GM12878 (cell line): ENCODE data around the gene CD2BP2. TPM values are rescaled to one million over a fixed set of nuclear protein-coding genes. Genes with fewer than 3 reads are reported as not detected.
A peak's percentile ranks its signal among the peaks of the same experiment; 100 is the strongest.

Experiments
- ATAC-seq: fragments of 200-7000 bp; cut with Tn5 transposase; 3 replicates; pipeline ENCODE4 v1.9.1; 2020; ENCODE audit warnings: mild to moderate bottlenecking, moderate library complexity
- BruUV-seq: library from RNA; stranded (reverse); fragments of 400-500 nt; replicated peaks from 2 replicates; lab custom pipeline; 2021; lab: Mats Ljungman, UMichigan
- CTCF ChIA-PET: fragments of 300-600 bp; sonication (Branson Sonifier 250); formaldehyde crosslinking; extraction: SDS; loops from one replicate; lab custom pipeline; 2021; ENCODE audit warnings: inconsistent platforms; lab: Yijun Ruan, JAX
- POLR2A ChIA-PET: fragments of 350-600 bp; formaldehyde crosslinking; extraction: SDS; loops from one replicate; lab custom pipeline; 2021; ENCODE audit warnings: inconsistent platforms; lab: Charles Lee
- RAD21 ChIA-PET: fragments of 300-600 bp; sonication (Branson Sonifier 250); formaldehyde crosslinking; loops from one replicate; lab custom pipeline; 2023; ENCODE audit warnings: antibody characterized with exemption; ENCODE audit not compliant: unreplicated experiment; lab: Charles Lee
- SMC1A ChIA-PET: fragments of 300-600 bp; sonication (Branson Sonifier 250); formaldehyde crosslinking; loops from one replicate; lab custom pipeline; 2023; ENCODE audit not compliant: unreplicated experiment, uncharacterized antibody; lab: Charles Lee
- DNase-seq: peaks from one replicate; pipeline ENCODE4 v3.0.0-alpha.2; 2011; ENCODE audit warnings: low read depth, low spot score
- FAIRE-seq: peaks from 3 replicates; lab custom pipeline; 2011; peaks lifted over from hg19 to GRCh38; lab: Jason Lieb, UNC
- H2AFZ ChIP-seq: 2 replicates; pipeline ENCODE4 v1.6.0; 2011; ENCODE audit warnings: low read depth, low read length, control low read depth; ENCODE audit not compliant: control insufficient read depth
- H3K27ac ChIP-seq: 2 replicates; pipeline ENCODE4 v1.5.1; 2011; ENCODE audit warnings: control low read depth; ENCODE audit not compliant: control insufficient read depth, insufficient read depth
- H3K27me3 ChIP-seq, 2 experiments: replicated peaks in 1 of 2; 2 replicates each; pipeline versions ENCODE4 v1.6.0 to v1.6.1; 2011; ENCODE audit warnings: low read length in 1 of 2; ENCODE audit not compliant: control insufficient read depth in 2 of 2, insufficient read depth in 2 of 2
- H3K36me3 ChIP-seq, 2 experiments: 2 replicates each; pipeline ENCODE4 v1.5.1; 2011; ENCODE audit warnings: low read length in 1 of 2; ENCODE audit not compliant: control insufficient read depth in 2 of 2, insufficient read depth in 2 of 2
- H3K4me1 ChIP-seq: 2 replicates; pipeline ENCODE4 v1.6.1; 2011; ENCODE audit warnings: mild to moderate bottlenecking, low read length, moderate library complexity, mixed read lengths; ENCODE audit not compliant: control insufficient read depth, insufficient read depth
- H3K4me2 ChIP-seq: 2 replicates; pipeline ENCODE4 v1.6.0; 2011; ENCODE audit warnings: control low read depth; ENCODE audit not compliant: control insufficient read depth, insufficient read depth
- H3K4me3 ChIP-seq: fragments of 200-600 bp; sonication (generic); 2 replicates; pipeline ENCODE4 v1.5.1; 2016
- H3K79me2 ChIP-seq: 2 replicates; pipeline ENCODE4 v1.6.0; 2011; ENCODE audit warnings: low read length; ENCODE audit not compliant: control insufficient read depth, insufficient read depth
- H3K9ac ChIP-seq: 2 replicates; pipeline ENCODE4 v1.8.0; 2011; ENCODE audit warnings: low read length, control low read depth, mixed read lengths; ENCODE audit not compliant: control insufficient read depth, insufficient read depth
- H3K9me3 ChIP-seq: replicated peaks from 3 replicates; pipeline ENCODE4 v1.5.1; 2011; ENCODE audit warnings: mild to moderate bottlenecking, low read length; ENCODE audit not compliant: control insufficient read depth, insufficient read depth
- H4K20me1 ChIP-seq: 2 replicates; pipeline ENCODE4 v1.6.0; 2011; ENCODE audit not compliant: control insufficient read depth, insufficient read depth
- BCL3 ChIP-seq: IDR thresholded peaks from 2 replicates; pipeline ENCODE4 v1.6.1; 2011; ENCODE audit warnings: borderline replicate concordance, low read depth, mild to moderate bottlenecking, moderate library complexity, low read length; ENCODE audit not compliant: insufficient read depth, poor library complexity, severe bottlenecking
- CBX3 ChIP-seq: fragments of 200-600 bp; sonication (generic); IDR thresholded peaks from 2 replicates; pipeline ENCODE4 v1.6.1; 2016; ENCODE audit warnings: low read depth, borderline replicate concordance
- CHD4 ChIP-seq: fragments of 200-600 bp; sonication (generic); IDR thresholded peaks from 2 replicates; pipeline ENCODE4 v1.6.1; 2016; ENCODE audit warnings: mild to moderate bottlenecking
- E4F1 ChIP-seq: fragments of 450-650 bp; IDR thresholded peaks from 2 replicates; pipeline ENCODE4 v1.6.1; 2018; ENCODE audit warnings: borderline replicate concordance, mild to moderate bottlenecking; ENCODE audit not compliant: partially characterized antibody
- EP300 ChIP-seq, 2 experiments: fragments of 150-350 bp in 1 of 2; IDR thresholded peaks; 2 replicates each; pipeline ENCODE4 v1.6.1; 2011 to 2012; ENCODE audit warnings: low read depth in 2 of 2, low read length in 2 of 2, borderline replicate concordance in 1 of 2, improper control_type of control experiment in 1 of 2, inconsistent platforms in 1 of 2; ENCODE audit not compliant: control insufficient read depth in 1 of 2
- FOXM1 ChIP-seq: IDR thresholded peaks from 2 replicates; pipeline ENCODE4 v1.6.1; 2012; ENCODE audit warnings: low read depth, mild to moderate bottlenecking, inconsistent platforms, low read length, moderate library complexity
- HCFC1 ChIP-seq: fragments of 150-350 bp; IDR thresholded peaks from 2 replicates; pipeline ENCODE4 v1.6.1; 2014; ENCODE audit warnings: low read length
- HDGF ChIP-seq: fragments of 450-650 bp; IDR thresholded peaks from 2 replicates; pipeline ENCODE4 v1.6.1; 2016; ENCODE audit warnings: antibody characterized with exemption
- IKZF2 ChIP-seq, 2 experiments: fragments of 450-650 bp; IDR thresholded peaks; 2 replicates each; pipeline ENCODE4 v1.6.1; 2017; ENCODE audit warnings: mild to moderate bottlenecking in 2 of 2, moderate library complexity in 2 of 2
- KLF5 ChIP-seq: fragments of 450-650 bp; IDR thresholded peaks from 2 replicates; pipeline ENCODE4 v1.6.1; 2014; ENCODE audit warnings: mild to moderate bottlenecking; ENCODE audit not compliant: partially characterized antibody
- MTA2 ChIP-seq: fragments of 450-650 bp; IDR thresholded peaks from 2 replicates; pipeline ENCODE4 v1.6.1; 2016; ENCODE audit warnings: low read depth, mild to moderate bottlenecking, moderate library complexity
- MYB ChIP-seq: fragments of 150-350 bp; IDR thresholded peaks from 2 replicates; pipeline ENCODE4 v1.6.1; 2014; ENCODE audit warnings: mild to moderate bottlenecking, low read depth, low read length, borderline replicate concordance
- NBN ChIP-seq: fragments of 450-650 bp; IDR thresholded peaks from 2 replicates; pipeline ENCODE4 v1.6.1; 2016
- NR2C1 ChIP-seq: fragments of 450-650 bp; IDR thresholded peaks from 2 replicates; pipeline ENCODE4 v1.6.1; 2017; ENCODE audit warnings: antibody characterized with exemption, mild to moderate bottlenecking, moderate library complexity
- NRF1 ChIP-seq: conservative IDR thresholded peaks from 2 replicates; pipeline ENCODE4 v1.6.1; 2011; ENCODE audit warnings: mild to moderate bottlenecking, low read depth, low read length, improper control_type of control experiment
- PML ChIP-seq: IDR thresholded peaks from 2 replicates; pipeline ENCODE4 v1.6.1; 2012; ENCODE audit warnings: low read length, inconsistent platforms
- SREBF2 ChIP-seq: IDR thresholded peaks from 2 replicates; pipeline ENCODE4 v1.6.1; 2012; ENCODE audit warnings: mild to moderate bottlenecking, low read length
- YY1 ChIP-seq: IDR thresholded peaks from 2 replicates; pipeline ENCODE4 v1.6.1; 2011; ENCODE audit warnings: low read depth, mild to moderate bottlenecking, low read length
- ZBED1 ChIP-seq: IDR thresholded peaks from 2 replicates; pipeline ENCODE4 v1.6.1; 2016; ENCODE audit warnings: borderline replicate concordance
- ZNF384 ChIP-seq: IDR thresholded peaks from 2 replicates; pipeline ENCODE4 v1.6.1; 2012; ENCODE audit warnings: low read depth, mild to moderate bottlenecking, low read length, improper control_type of control experiment, borderline replicate concordance
- WGBS: methylation state at CpG from one replicate; pipeline ENCODE4 v1.1.6; 2016; ENCODE audit warnings: low lambda C conversion rate; ENCODE audit not compliant: insufficient replicate concordance, insufficient coverage; ENCODE audit errors: missing lambda C conversion rate; 5-methylcytosine and 5-hydroxymethylcytosine counted together
- in situ Hi-C: fragments of 300-500 bp; cut with MboI; formaldehyde crosslinking; loops from 9 replicates; pipeline ENCODE4 v1.14.3; 2018; ENCODE audit warnings: mixed read lengths
- intact Hi-C: fragments of 100-400 bp; cut with micrococcal nuclease; formaldehyde crosslinking; loops from one replicate; pipeline ENCODE4 v1.14.2; 2022; ENCODE audit not compliant: unreplicated experiment
- polyA plus RNA-seq, 11 experiments: library from polyadenylated mRNA; depleted of rRNA in 4 of 11; unstranded in 6 of 11; stranded (reverse) in 5 of 11; fragments of >200 nt; fragmentation: Nextera tagmentation in 4 of 11; fragmentation: Illumina TruSeq in 1 of 11; extraction: Ambion mirVana in 4 of 11; extraction: Trizol in 1 of 11; gene quantifications; 1 replicate in 1 of 11; 2 replicates in 10 of 11; pipeline versions ENCODE4 v1.2.1 to v1.2.3, GENCODE V29; 2011 to 2016; ENCODE audit warnings: inconsistent platforms in 2 of 11, missing spikeins in 2 of 11, low read depth in 1 of 11
- total RNA-seq, 4 experiments: library from RNA; depleted of rRNA in 3 of 4; stranded (reverse); fragments of >200 nt in 3 of 4; fragmentation: Illumina TruSeq in 1 of 4; extraction: Trizol in 1 of 4; gene quantifications; 2 replicates each; pipeline versions ENCODE4 v1.2.1 to v1.2.3, GENCODE V29; 2013 to 2021

The CD2BP2 gene
- total and polyA plus RNA-seq, 10 of the 15 experiments (the other 5 are each of a cell fraction or from before 2014, with no cell fraction given) = 3.3 to 47.9 (median 31.8) TPM

GRCh38 chr16:30335598-30336474 is 19.3 kb downstream of the CD2BP2 start:
- H3K27ac ChIP-seq = no peak overlapping the region
- H3K4me2 ChIP-seq = peak overlapping the region; percentile 86
- 25% methylated on average over 16 of the region's 17 CpGs for WGBS
- CTCF ChIA-PET = interaction anchor here (0.6 to 1.5 kb wide), 5 partner anchors 19 to 262 kb away, joined by 3 to 5 read pairs (median 3); partner anchors contain the start of genes CD2BP2 and TBC1D10B
- H3K27me3 ChIP-seq = no peaks in the 10 kb centered on the region
- peak overlapping the region; percentile 59 for H3K4me3 ChIP-seq
- RAD21 ChIA-PET = interaction anchor here (0.7 to 2.1 kb wide), 6 partner anchors 15 to 243 kb away, joined by 3 to 8 read pairs (median 4); partner anchors contain the start of gene SEPTIN1
- H3K36me3 ChIP-seq = no peaks in the 10 kb centered on the region
- BruUV-seq = no TSS peak
- H3K9ac ChIP-seq = peak overlapping the region; percentile 26; the same call in 1 of the 2 replicates
- H3K4me1 ChIP-seq = peaks cover 6% of the 10 kb centered on the region
- H4K20me1 ChIP-seq = no peaks in the 10 kb centered on the region
- H3K9me3 ChIP-seq = no peaks in the 10 kb centered on the region
- intact Hi-C loops = no loop called here
- POLR2A ChIA-PET = interaction anchor here (0.9 to 2.4 kb wide), 5 partner anchors 13 to 152 kb away, joined by 3 to 9 read pairs (median 3); partner anchors contain the start of genes CORO1A and SEPTIN1
- peak; percentile 25 for ATAC-seq
- in situ Hi-C loops = no loop called here
- peak; percentile 23 for DNase-seq
- H2AFZ ChIP-seq = peak overlapping the region; percentile 66
- SMC1A ChIA-PET = interaction anchor here (0.6 to 1.8 kb wide), 4 partner anchors 13 to 272 kb away, joined by 3 to 5 read pairs (median 4); partner anchors contain the start of gene CD2BP2
- FAIRE-seq = no peak
- H3K79me2 ChIP-seq = no peaks in the 10 kb centered on the region; the same call in 1 of the 2 replicates
- TF ChIP-seq ZNF384 (peak; percentile 51; the same call in 1 of the 2 replicates), IKZF2 (IDR thresholded peaks at IDR 0.05) (0 out of 4 replicates have a peak, but pooled peaks of 1 of the 2 experiments have one; percentile 21), NRF1 (no peak), ZBED1 (no peak), PML (0 out of 2 replicates have a peak, but pooled peaks have one; percentile 5), HCFC1 (no peak), YY1 (no peak), KLF5 (no peak), HDGF (peak; percentile 47; the same call in 1 of the 2 replicates), CHD4 (no peak), CBX3 (no peak), NR2C1 (peak; percentile 46; the same call in 1 of the 2 replicates), FOXM1 (no peak), EP300 (IDR thresholded peaks at IDR 0.05; ENCODE audit: borderline replicate concordance in 1 of 2, control insufficient read depth in 1 of 2, low read depth in 2 of 2, low read length in 2 of 2) (no peak), MYB (no peak), E4F1 (no peak), NBN (peak; percentile 68), SREBF2 (no peak), MTA2 (peak; percentile 37; the same call in 1 of the 2 replicates), BCL3 (no peak)
